HG03432 (cell line): ENCODE measurements around the gene RNF31.
"Not testable (repeated sequence)": the region's sequence is repeated elsewhere in the genome, so short reads cannot be mapped to it uniquely, and the experiment has no call there.

Experiments used
- ATAC-seq: cut with Tn5 transposase; IDR thresholded peaks from one replicate; pipeline ENCODE4 v1.9.1; 2021; ENCODE audit warnings: mild to moderate bottlenecking, moderate library complexity; ENCODE audit not compliant: unreplicated experiment

Gene RNF31

DNA sequence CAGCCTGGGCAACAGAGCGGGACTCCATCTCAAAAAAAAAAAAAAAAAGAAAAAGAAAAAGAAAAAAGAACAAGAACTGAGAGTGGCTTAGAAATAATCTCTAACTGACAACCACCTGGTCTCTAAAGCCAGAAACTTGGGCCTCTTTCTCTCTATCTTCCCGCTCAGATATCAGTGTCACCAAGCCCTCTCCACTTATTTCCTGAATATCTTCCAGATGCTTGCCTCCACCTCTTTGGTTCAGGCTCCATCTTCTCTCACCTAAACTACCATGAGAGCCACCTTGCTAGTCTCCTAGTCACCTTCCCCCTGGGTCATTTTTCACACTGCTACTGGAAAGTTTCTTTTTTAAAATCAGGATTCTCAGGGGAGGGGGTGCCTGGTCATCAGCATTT is 49.8 kb downstream of the RNF31 start:
- ATAC-seq, result no peak

DNA sequence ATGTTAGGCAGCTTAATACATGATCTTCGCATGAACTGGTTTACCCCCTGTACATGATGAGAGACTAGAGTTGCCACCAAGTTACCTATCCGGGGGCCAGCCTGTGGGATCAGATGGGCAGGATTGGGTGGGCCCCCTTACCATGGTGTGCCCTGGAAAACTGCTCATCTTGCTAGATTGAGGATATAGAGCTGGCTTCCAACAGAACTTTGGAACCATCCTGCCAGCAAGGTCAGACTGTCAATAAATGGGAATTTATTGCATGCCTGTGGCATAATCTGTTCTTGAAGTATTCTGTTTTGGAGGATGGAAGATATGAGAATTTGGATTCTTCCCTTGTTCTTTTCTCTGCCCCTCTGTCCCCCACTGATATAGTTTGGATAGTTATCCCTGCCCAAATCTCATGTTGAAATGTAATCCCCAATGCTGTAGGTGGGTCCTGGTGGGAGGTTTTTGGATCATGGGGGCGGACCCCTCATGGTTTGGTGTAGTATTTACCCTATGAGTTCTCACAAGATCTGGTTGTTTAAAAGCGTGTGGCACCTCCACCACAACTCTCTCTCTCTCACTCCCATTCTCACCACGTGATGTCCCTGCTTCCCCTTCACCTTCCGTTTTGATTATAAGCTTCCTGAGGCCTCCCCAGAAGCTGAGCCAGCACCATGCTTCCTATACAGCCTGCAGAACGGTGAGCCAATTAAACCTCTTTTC is 51.7 kb downstream of the RNF31 start:
- ATAC-seq, result no peak

DNA sequence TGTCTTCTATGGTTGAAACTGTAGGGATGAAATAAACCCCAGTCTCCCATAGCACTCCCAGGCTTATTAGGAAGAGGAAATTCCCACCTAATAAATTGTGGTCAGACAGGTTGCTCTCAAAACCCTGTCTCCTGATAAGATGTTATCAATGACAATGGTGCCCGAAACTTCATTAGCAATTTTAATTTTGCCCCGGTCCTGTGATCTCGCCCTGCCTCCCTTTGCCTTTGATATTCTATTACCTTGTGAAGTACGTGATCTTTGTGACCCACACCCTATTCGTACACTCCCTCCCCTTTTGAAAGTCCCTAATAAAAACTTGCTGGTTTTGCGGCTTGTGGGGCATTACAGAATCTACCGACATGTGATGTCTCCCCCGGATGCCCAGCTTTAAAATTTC is 55.2 kb downstream of the RNF31 start:
- not testable (repeated sequence) for ATAC-seq

DNA sequence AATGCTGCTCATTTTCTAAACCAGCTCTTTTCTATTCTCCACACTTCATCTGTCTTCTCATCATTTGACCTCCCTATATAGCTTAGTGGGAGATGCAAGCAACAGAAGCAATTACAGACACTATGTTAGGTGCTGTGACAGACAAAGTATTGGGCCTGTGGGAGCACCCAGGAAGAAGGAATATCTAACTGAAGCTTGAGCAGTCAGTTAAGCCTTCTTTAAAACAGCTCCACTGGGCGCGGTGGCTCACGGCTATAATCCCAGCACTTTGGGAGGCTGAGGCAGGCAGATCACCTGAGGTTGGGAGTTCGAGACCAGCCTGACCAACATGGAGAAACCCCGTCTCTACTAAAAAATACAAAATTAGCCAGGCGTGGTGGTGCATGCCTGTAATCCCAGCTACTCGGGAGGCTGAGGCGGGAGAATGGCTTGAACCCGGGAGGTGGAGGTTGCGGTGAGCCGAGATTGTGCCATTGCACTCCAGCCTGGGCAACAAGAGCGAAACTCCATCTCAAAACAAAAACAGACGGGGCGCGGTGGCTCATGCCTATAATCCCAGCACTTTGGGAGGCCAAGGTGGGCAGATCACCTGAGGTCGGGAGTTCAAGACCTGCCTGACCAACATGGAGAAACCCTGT is 56.1 kb downstream of the RNF31 start:
- ATAC-seq, result not testable (repeated sequence)

DNA sequence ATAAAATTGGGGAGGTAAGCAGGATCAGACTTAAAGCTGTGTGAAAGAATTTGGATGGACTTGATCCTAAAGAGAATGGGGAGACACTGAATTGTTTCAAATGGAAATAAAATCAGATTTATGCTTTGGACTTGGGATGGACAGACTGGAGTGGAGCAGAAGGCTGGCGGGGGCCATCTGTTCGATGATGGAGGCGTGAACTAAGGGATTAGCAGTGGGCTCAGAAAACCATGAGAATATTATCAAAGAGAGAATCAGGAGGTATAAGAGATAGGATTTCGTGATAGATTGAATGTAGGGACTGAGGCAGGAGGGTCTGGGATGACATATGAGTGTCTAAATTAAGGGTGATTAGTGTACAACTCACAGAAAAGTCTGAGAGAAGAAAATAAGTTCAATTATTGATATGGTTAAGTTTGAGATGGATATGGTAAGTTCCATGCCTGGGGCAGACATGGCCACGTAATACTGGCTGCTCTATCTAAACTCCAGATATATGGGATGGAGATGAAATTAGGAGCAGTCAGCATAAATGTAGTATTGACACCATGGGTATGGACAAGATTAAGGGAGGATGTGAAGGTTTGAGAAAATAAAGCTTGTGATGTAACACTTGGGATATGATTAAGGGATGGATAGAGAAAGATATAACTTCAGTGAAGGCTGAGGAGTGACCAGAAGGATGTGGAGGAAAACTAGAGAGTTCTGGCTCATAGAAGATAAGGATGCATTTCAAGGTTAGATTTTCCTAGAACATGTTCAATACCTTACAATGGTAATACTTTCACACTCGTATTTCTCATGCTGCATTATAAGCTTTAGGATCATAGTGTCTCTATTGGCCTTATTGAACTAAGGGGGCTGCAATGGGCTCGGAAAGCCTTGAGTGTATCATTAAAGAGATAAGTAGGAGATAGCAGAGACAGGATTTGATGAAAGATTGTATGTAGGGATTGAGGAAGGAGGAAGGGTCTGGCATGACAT is 57.2 kb downstream of the RNF31 start:
- no peak for ATAC-seq

DNA sequence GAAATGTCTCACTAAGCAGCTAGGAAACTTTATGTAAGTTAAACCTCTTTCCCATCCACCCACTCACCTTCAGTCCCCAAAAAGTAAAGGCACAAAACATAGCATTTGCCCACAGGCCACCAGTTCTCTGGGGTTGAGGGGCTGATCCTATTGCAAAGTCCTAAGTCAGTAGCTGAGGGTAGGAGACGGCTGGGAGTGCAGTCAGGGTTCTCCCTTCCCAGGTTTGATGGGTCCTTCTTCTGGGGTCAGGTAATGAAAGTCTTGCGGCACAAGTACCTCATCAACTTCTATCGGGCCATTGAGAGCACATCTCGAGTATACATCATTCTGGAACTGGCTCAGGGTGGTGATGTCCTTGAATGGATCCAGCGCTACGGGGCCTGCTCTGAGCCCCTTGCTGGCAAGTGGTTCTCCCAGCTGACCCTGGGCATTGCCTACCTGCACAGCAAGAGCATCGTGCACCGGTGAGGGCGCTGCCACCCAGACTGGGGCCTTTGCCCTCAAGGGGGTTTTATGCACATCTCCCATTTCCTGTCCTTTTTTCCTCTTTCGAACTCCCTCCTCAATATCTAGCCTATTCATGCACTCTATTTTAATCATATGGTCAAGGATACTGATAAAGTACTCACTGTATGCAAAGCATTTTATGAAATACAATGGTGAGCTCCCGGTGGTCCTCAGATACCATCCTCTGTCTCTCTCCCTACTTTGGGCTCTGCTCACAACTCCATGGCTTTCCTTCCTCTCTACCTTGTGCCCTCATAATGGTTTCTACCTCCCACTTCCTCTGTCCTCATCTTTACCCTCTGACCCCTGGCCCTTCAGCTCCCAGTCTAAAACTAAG is 59.2 kb downstream of the RNF31 start:
- ATAC-seq, result no peak

DNA sequence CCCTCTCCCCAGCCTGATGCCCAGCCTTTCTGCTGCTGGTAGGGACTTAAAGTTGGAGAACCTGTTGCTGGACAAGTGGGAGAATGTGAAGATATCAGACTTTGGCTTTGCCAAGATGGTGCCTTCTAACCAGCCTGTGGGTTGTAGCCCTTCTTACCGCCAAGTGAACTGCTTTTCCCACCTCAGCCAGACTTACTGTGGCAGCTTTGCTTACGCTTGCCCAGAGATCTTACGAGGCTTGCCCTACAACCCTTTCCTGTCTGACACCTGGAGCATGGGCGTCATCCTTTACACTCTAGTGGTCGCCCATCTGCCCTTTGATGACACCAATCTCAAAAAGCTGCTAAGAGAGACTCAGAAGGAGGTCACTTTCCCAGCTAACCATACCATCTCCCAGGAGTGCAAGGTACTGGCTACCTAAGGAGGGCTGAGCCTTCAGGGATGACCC is 59.8 kb downstream of the RNF31 start:
- ATAC-seq, result no peak

DNA sequence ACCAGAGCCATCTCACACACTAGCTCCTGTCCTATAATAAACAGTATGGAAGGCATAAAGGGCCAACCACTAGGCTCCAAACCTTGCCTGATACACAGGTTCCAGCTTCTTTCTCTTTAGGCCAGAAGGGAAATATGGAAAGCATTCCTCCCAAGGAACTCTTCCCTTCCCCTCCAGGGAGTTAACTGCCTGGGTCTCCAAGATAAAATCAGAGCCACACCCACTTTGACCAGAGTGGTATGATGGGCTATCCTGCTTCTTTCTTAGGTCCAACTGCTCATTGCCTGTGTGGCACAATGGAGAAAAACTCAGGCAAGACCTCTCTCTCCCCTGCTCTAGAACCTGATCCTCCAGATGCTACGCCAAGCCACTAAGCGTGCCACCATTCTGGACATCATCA is 60.3 kb downstream of the RNF31 start:
- ATAC-seq, result no peak
